GDM1 (cell line): ENCODE measurements around the gene PLPPR1.

Experiments
- DNase-seq: peaks from one replicate; lab custom pipeline; 2025; lab: John Stamatoyannopoulos, UW

The PLPPR1 gene

DNA sequence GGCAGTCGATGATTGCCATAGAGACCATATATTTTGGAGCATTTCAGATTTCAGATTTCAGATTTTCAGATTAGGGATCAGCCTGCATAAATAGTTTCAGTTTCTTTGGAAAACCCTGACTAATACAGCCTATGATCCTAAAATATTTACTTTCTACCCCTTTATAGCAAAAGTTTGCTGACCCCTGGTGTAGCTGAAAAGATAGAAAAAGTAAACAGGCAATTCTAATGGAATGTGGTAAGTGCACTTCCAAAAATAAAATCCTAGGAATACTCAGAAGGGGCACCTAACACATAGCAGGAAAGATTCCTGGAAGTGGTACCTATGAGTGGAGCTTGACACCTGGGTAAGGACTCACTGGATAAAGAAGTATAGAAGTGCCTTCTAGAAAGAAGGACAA, 321.8 kb downstream of the PLPPR1 start:
- DNase-seq: no peak

DNA sequence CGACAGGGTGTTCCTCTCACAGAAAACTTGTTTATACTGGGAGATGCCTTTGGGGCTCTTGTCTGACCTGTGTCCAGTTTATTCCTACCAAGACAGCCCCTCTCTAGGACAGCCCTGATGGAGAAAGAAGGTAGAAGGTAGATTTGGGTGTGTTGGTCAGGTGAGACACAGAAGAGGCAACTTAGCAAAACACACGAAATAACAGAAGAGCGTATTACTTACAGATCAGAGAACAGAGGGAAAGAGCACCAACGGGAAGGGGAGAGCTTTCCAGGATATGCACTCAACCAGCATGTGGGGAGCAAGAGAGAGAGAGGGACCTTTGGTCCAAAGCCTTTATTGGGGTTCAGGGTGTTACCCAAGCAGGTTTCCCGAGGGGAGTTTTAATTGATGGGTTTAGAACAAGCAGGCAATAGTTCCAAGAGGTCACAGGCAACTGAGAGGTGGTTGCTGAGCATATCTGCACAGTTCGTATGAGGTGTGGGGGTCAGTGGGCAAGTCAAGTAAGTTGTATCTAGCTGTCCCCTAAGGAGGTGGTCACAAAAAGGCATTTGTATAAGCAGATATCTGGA, 324.5 kb downstream of the PLPPR1 start:
- DNase-seq: no peak

DNA sequence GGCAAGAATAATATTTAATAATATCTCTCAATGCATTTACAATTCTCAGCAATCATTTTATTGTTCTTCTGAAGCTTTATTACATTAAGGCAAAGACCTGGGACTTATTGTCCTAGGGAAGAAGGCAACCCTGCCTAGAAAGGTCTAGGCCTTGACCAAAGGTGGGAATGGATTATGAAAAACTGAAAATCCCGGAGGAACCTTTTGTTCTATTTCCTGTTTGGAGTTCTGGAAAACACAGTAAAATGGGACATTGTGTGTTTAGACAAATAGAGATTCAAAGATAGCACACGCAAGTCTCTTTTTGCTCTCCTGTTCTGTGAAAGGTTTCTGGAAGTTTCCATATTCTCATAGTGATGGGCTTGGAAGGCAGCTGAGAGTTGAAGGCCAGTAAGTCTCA, 325.2 kb downstream of the PLPPR1 start:
- DNase-seq: no peak

DNA sequence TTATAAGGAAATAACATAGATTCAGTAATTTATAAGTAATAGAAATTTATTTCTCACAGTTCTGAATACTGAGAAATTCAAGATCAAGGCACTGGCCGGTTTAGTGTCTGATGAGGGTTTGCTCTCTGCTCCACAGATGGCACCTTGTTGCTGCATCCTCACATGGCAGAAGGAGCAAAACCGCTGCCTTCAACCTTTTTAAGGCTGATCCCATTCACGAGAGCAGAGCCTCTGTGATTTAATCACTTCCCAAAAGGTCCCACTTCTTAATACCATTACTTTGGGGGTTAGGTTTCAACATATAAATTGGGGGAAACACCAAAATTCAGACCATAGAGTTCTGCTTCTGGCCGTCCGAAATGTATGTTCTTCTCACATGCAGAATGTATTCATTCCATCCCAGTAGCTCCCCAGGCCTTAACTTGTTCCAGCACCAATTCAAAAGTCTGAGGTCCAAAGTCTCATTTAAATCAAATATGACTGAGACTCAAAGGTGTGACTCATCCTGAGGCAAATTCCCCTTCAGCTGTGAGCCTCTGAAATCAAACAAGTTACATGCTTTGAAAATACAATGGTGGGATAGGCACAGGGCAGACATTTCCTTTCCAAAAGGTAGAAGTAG, 325.7 kb downstream of the PLPPR1 start:
- DNase-seq: no peak

DNA sequence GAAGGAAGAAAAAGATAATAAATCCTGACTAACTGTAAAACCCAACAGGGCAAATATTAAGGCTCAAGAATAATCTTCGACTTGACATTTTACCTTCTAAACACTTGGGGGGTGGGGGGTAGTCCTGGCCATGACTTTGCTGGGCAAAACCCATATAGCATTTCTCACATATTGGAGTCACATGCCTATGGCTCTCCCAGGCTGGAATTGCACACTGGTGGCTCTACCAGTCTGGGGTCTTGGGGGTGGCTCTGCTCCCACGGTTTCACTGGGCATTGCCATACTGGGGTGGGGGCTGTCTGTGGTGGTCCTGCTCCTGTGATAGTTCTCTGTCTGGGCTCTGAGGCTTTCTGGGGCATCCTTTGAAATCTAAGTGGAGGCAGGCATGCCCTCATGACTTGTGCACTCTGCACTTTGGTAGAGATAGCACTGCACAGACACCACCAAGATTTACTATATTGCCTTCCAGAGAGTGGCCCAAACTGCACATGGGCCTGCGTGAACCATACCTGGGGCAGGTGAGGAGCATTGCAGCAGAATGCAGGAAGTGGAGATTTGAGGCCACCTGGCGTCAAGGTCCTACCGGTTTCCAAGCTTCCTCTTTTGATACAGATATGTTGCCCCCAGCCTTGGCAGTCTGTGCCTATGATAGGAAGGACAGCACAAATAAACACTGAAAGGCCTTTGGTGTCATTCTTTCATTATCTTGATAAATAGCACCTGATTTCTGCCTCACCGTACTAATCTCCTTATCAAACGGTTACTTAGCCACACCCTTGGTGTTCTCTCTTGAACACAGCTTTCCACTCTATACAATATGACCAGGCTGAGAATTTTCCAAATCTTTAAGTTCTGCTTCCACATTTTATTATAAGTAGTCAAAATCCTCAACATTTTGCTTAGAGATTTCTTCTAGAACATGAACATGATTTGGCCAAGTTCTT, 326.5 kb downstream of the PLPPR1 start:
- DNase-seq: no peak

DNA sequence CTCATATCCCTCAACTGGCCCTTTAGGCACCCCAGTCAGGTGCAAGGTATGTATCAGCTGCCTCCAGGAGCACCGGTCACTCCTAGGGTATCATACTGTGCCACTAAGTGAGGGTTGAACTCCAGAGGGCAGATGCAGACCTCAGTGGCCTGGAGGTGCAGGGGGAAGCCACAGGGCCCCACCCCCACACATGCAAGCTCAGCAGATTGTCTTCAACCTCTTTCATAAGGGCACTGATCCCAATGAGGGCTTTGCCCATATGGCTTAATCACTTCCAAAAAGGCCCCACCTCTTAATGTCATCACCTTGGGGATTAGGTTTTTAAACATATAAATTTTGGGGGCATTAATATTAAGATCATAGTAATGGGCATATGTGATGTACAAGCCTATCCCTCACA, 328.1 kb downstream of the PLPPR1 start:
- no peak for DNase-seq

DNA sequence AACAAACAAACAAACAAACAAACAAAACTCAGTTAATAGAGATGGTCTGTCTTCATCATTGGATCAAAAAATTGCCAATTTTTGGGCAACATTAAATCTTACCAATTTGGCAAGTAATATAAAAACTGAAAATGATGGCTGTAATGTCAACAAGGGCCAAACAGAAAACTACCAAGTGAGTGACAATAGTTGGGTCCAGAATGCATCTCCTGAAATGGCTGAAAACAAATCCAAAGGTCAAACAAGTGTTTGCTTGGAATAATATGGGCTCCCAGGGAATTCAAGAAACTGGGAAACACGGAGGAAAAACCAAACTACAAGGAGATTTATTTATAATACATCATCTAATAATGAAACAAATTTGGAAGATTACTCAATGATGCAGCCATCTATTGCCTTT, 331.2 kb downstream of the PLPPR1 start:
- DNase-seq: no peak

DNA sequence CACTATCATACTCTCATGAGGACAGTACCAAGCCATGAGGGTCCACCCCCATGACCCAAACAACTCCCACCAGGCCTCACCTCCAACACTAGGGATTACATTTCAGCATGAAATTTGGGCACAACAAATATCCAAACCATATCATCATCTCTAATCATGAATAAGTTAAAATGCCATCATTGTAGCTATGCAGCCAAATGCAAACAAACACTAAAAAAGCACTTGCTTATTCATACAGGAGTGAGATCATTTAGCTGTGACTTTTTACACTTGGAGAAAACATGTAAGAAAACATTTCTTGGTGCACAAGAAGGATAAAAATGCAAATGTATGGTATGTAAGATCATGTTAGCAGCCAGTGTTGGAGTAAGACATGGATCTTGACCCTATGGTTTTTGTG, 332.1 kb downstream of the PLPPR1 start:
- DNase-seq: no peak

DNA sequence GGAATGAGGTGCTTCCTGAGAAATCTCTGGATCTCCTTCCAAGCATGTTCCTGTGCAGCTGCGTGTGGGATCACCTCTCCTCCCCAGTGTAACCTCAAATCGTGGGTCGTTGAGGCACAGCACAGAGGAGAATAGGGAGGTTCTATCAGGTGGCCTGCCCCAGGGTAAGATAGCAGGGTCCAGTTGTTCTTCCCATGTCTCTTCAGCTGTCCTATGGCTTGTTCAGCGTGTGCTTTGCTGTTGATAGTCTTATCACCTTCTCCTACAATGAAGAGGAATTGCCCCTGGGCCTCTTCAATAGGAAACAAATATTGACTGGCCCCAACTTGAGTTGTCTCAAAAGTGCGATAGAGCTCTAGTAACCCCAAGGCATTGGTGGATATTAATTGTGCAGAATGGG, 333.9 kb downstream of the PLPPR1 start:
- no peak for DNase-seq

DNA sequence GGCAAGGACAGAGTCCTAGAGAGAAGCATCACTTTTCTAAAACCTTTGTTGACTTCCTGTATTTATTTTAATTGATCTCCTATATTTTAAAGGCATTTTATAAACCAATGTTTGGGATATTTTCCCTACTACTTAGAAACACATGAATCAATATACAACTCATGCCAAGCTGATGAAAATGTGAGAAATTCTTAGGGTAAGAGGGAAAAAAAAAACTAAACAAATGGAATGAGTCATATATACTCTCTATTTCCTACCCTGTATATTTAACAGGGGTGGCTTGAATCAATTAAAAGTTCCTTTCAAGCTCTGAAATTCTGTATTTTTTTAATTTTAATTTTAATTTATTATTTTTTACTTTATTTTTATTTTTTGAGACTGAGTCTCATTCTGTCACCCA, 336.7 kb downstream of the PLPPR1 start:
- no peak for DNase-seq

DNA sequence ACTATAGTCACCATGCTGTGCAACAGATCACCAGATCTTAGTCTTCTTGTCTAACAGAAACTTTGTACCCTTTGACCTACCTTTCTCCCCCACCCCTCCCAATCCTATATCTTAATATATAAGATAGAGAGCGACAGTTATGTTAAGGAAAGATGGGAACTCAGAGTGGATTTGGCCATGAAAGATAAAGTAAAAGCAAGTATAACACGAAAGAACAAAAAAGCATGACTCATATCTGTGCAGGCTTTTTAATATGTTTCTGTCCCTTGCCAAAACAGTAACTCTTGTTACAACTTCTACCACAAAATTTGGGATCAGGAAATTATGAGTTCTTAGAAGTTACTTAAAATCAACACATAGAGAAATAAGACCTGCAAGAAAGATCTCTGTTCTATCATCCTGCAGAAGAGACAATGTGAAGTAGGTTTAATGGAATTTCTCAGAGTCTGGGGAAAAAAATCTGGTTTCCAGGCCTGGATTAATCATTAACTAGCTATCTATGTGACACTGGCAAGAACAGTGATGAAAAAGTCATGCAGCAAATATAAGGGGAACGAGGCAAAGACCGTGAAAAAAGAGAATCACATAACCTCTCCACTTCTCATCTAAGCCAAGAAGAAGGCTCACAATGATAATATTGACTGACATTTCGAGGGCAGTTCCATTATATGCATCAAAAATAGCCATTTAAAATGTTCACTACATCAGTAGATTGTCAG, 337.7 kb downstream of the PLPPR1 start:
- DNase-seq: no peak

DNA sequence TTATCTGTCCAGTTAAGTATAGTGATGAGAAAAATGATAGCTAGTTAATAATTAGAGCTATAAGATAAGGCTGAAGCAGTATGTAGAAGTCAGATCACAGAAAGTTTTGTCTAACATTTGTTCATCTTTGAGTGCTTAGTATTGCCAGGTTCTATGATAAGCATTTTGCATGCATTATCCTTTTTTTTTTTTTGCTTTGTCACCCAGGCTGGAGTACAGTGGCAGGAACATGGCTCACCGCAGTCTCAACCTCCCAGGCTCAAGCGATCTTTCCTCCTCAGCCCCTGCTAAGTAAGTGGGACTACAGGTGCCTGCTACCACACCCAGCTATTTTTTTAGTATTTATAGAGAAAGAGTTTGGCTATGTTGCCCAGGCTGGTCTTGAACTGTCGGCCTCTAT, 338.8 kb downstream of the PLPPR1 start:
- DNase-seq: no peak

DNA sequence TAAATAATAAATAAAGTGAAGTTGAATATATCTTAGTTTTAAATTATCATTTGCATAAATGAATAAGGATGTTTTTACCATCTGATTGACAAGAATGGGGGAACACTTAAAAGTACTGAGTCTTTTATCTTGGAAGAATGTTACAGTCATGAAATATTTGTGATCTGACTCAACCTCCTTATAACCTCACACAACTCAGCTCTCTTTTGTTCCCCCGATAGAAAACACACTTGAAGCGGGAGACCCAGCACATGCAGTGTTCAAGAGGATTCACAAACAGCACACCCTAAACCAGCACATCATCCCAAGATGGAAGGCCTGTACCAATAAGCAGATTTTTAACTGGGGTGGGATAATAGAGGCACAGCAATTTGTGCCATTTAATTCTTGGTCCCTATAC, 340.8 kb downstream of the PLPPR1 start:
- no peak for DNase-seq

DNA sequence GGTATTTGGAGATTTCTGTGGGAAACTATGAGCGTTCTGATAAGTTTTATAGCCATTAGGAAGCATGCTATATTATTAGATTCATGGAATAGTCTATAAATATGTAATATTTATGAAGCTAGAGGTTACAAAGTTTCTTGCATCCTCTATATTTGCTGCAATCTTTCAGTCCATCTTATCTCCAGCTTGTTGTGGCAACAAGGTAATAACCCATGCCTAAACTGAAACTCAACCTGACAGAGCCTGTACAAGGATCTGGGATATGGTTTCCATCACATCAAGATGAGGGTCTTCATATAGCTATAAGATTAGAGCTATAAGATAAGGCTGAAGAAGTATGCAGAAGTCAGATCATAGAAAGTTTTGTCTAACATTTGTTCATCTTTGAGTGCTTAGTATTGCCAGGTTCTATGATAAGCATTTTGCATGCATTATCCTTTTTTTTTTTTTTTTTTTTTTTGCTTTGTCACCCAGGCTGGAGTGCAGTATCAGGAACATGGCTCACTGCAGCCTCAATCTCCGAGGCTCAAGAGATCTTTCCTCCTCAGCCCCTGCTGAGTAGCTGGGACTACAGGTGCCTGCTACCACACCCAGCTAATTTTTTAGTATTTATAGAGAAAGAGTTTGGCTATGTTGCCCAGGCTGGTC, 341.5 kb downstream of the PLPPR1 start:
- no peak for DNase-seq

DNA sequence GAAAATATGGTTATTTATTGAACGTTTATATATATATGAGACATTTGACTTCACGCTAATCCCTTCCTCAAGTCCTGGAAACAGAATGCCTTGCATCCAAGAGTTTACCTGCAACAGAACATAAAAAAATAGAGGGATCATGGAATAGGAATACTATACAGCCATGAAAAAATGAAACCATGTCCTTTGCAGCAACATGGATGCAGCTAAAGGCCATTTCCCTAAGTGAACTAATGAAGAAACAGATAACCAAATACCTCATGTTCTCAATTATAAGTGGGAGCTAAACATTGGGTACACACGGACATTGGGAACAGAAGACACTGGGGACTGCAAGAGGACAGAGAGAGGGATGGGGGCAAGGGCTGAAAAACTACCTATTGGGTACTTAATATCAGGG, 343.3 kb downstream of the PLPPR1 start:
- no peak for DNase-seq

DNA sequence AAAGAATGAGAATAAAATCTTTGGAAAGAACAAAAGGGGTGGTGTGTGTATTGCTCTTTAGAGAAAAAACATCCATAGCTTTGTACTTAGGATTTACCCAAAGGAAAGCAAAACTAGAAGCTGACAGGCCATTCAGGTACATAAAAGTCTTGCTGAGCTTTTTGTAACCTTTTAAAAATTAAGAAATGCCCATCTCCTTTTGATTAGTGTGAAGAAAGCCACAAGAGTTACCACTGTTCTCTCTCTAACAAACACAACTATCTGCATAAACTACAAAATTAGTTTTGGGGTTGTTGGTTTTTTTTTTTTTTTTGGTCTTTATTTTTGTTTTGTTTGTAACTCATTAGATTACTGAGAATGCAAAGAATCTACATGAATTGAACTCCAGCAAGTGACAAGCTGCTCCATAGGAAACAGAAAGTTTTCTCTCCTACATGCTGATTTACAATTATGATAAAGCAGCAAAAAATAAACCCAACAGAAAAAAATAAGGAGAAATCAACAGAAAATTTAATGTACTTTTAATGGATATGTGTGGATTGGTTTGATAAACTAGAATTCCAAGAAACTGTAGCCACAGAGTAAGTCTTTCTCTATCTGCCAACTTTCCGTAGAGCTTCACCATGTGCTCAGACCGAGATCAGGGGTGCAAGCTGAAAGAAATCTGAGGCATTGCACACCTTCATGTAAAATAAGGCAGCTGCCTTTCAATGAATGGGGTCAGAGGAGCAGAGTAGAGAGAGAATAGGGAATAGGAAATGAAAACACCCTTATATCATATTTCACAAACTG, 344.0 kb downstream of the PLPPR1 start:
- DNase-seq: no peak
